Measurements from ENCODE around the gene CACNA2D2. TPM values are rescaled to one million over a fixed set of nuclear protein-coding genes. Genes with fewer than 3 reads are reported as not detected.
"Not testable (repeated sequence)": the region's sequence is repeated elsewhere in the genome, so short reads cannot be mapped to it uniquely, and the experiment has no call there.

Gene CACNA2D2
- total RNA-seq, 4 donors from 2014 or later, result 1.1 to 2.0 (median 1.6) TPM

DNA sequence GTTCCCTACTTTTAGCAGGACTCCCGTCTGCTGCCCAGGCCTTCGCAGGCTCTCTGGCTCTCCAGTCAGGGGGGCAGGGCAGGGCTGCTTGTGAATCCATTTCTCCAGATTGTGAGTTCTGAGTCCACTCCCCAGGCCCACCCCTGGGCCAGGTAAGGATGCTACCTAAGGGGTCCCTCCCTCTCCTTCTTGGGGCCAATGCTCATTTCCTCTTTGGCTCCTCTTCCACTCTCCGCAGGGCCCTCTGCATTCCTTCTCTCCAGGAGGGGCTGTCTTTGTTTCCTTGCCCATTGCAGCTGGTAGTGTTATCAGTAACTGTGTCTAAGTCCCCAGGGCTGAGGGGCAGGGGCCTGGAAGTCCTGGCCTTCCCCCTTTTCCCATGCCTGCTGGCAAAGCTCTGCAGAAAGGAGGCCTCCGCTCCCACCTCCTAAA lies 13.0 kb upstream of the CACNA2D2 start:
- no peak for DNase-seq (ENCODE audit: low spot score in 2 of 2)
- TF ChIP-seq, protein P1, sequence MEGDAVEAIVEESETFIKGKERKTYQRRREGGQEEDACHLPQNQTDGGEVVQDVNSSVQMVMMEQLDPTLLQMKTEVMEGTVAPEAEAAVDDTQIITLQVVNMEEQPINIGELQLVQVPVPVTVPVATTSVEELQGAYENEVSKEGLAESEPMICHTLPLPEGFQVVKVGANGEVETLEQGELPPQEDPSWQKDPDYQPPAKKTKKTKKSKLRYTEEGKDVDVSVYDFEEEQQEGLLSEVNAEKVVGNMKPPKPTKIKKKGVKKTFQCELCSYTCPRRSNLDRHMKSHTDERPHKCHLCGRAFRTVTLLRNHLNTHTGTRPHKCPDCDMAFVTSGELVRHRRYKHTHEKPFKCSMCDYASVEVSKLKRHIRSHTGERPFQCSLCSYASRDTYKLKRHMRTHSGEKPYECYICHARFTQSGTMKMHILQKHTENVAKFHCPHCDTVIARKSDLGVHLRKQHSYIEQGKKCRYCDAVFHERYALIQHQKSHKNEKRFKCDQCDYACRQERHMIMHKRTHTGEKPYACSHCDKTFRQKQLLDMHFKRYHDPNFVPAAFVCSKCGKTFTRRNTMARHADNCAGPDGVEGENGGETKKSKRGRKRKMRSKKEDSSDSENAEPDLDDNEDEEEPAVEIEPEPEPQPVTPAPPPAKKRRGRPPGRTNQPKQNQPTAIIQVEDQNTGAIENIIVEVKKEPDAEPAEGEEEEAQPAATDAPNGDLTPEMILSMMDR (IDR thresholded peaks at IDR 0.05), result no peak
- TF ChIP-seq POLR2A (IDR thresholded peaks at IDR 0.05), result no peak
- intact Hi-C loops (cut with DNase I; ENCODE audit: low total_unique reads), result no loop called here
- H3K4me3 ChIP-seq (ENCODE audit: low read depth, poor library complexity, severe bottlenecking), result no peak overlapping the region
- 55 to 65% methylated on average over 4 of the region's 4 CpGs for WGBS, 2 donors

DNA sequence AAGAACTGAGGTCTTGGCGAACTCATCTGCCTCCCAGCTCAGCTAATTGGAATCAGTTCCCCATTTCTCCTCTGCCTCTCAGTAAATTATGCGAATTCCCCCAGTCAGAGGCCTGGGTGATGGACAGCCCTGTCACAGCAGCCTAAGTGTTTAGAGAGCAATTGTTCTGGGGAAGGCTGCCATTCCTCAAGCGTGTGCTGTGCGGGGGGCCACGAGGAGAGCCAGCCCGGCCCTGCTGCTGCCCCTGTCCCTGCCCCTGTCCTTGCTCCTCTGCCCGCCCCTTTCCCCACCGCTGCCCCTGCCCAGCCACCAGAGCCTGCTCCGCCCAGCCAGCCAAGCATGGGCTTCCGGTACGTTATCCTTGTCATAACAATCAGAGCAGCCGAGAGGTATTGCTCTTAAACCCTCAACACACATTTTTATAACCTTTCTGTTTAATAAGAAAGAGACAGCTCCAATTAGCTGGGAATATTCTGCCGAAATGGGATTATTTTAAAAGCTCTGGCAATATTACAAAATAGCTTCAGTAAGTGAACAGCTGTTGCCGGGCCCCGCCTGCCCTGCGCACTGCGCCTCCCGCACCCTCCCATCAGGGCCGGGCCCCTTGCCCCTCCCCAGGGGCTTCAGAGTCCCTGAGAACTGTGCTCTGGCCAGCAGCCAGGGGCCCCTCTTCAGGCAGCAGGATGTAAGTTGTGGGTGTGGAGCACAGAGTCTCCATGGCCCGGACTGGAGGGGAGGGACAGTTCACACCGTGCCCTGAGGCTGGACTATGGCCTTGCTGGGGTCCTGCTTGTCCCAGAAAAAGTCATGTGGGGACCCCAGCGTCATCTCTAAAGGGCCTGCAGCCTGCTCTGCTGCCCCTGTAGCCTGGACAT lies 12.4 kb upstream of the CACNA2D2 start:
- WGBS, 2 donors, result 14 to 36% methylated on average over 20 to 22 of the region's 22 CpGs
- TF ChIP-seq, protein P1 (IDR thresholded peaks at IDR 0.05), result no peak
- no peak for TF ChIP-seq POLR2A (IDR thresholded peaks at IDR 0.05)
- no peak overlapping the region for H3K4me3 ChIP-seq (ENCODE audit: low read depth, poor library complexity, severe bottlenecking)
- intact Hi-C loops (cut with DNase I; ENCODE audit: low total_unique reads), result no loop called here
- no peak for DNase-seq (ENCODE audit: low spot score in 2 of 2)

DNA sequence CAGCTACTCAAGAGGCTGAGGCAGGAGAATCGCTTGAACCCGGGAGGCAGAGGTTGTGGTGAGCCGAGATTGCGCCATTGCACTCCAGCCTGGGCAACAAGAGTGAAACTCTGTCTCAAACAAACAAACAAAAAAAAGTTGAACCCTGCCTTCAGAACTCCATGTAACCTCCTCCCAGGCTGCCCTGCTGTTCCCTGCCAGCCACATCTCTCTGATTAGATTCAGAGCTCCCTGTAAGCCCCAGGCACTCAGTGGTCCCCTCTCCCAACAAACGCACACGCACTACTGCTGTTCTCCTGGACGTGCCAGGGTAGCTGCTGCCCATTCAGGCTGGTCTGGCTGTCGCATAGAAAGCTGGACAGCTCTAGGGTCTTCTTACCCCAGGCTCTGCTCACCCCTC lies 9.5 kb upstream of the CACNA2D2 start:
- H3K4me3 ChIP-seq (ENCODE audit: low read depth, poor library complexity, severe bottlenecking); intact Hi-C loops (cut with DNase I; ENCODE audit: low total_unique reads); DNase-seq (ENCODE audit: low spot score in 2 of 2): not testable (repeated sequence)
- WGBS, 2 donors, result 85 to 91% methylated on average over 8 of the region's 8 CpGs

DNA sequence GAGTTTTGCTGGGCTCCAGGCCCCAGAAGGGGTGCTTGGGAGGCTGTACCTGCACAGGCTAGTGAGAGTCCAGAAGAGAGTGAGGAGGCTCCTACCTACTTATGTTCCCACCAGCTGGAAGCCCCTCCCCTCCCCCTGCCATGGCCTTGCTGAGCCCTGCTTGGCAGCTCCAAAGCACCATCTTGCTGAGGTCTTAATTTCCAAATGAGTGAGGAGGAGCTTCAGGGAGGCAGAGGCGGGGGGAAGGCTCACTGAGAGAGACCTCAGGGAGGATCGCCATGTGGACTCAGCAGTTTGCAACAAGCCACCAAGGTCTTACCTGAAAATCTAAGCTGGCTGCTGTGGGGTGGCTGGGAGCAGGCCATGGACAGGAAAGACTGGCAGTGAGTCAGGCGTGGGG lies 8.7 kb upstream of the CACNA2D2 start:
- 88 to 97% methylated on average over 3 of the region's 3 CpGs for WGBS, 2 donors
- no peak overlapping the region for H3K4me3 ChIP-seq (ENCODE audit: low read depth, poor library complexity, severe bottlenecking)
- intact Hi-C loops (cut with DNase I; ENCODE audit: low total_unique reads), result no loop called here
- no peak for TF ChIP-seq POLR2A (IDR thresholded peaks at IDR 0.05)
- TF ChIP-seq, protein P1 (IDR thresholded peaks at IDR 0.05), result no peak
- no peak for DNase-seq (ENCODE audit: low spot score in 2 of 2)

DNA sequence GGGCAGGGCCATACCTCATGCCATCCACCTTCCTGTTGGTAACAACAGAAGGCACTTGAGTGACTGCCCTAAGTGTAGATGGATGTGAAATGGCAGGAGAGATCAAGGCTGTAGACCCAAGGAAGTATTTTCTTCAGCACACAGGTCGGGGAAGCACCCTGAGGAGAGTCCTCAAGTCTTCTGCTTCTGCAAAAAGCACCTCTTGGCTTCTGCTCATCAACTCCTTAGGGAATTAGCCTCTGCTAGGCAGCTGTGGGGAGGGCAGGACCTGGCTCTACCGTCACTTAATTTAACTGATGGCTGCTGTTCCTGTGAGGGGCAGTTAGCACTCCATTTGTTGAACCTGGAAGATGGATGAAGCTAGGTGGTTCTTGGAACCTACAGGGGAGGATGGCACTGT lies 6.9 kb upstream of the CACNA2D2 start:
- no peak for DNase-seq (ENCODE audit: low spot score in 2 of 2)
- WGBS, 2 donors, result 90 to 93% methylated on average over 2 of the region's 2 CpGs
- intact Hi-C loops (cut with DNase I; ENCODE audit: low total_unique reads), result no loop called here
- TF ChIP-seq, protein P1 (IDR thresholded peaks at IDR 0.05), result no peak
- no peak for TF ChIP-seq POLR2A (IDR thresholded peaks at IDR 0.05)
- no peak overlapping the region for H3K4me3 ChIP-seq (ENCODE audit: low read depth, poor library complexity, severe bottlenecking)

DNA sequence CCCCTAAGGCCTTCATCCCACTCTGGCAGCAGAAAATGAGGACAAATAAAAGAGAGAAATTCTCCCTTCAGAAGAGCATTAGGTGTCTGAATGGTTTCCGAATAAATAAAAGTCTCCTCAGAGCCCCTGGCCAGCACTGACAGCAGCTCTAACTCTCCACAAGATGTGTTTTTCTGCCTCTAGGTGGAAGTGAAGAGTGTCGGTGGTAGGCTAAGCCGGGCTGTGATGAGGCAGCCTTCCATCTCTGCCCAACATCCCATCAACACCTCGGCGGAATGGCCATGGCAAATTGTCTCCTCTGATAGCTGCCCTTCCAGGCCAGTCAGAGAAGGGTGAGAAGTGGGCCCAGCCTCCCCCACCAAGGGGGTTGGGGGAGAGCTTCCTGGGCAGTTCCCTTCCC lies 6.3 kb upstream of the CACNA2D2 start:
- no peak for DNase-seq (ENCODE audit: low spot score in 2 of 2)
- TF ChIP-seq, protein P1 (IDR thresholded peaks at IDR 0.05), result no peak
- TF ChIP-seq POLR2A (IDR thresholded peaks at IDR 0.05), result no peak
- H3K4me3 ChIP-seq (ENCODE audit: low read depth, poor library complexity, severe bottlenecking), result no peak overlapping the region
- intact Hi-C loops (cut with DNase I; ENCODE audit: low total_unique reads), result no loop called here
- 77 to 78% methylated on average over 5 of the region's 5 CpGs for WGBS, 2 donors

Measured in lower leg skin (tissue), 4 donors.